SW480 (cell line): ENCODE measurements around the gene BIK.
A peak's percentile ranks its signal among the peaks of the same experiment; 100 is the strongest.
"Not testable (repeated sequence)": the region's sequence is repeated elsewhere in the genome, so short reads cannot be mapped to it uniquely, and the experiment has no call there.

Source experiments
- DNase-seq: peaks from one replicate; pipeline ENCODE4 v3.0.0-alpha.2; 2016; ENCODE audit warnings: low spot score

BIK gene

GRCh38 chr22:43104950-43105349, 5.6 kb upstream of the BIK start:
- DNase-seq, result not testable (repeated sequence)

GRCh38 chr22:43106302-43106701, 4.2 kb upstream of the BIK start:
- DNase-seq, result no peak

GRCh38 chr22:43109511-43109910, 1.0 kb upstream of the BIK start:
- no peak for DNase-seq

- no peak for DNase-seq
Observed at GRCh38 chr22:43109921-43110443, 568 bp upstream of the BIK start.

- DNase-seq, result peak; percentile 67
Observed at GRCh38 chr22:43110927-43111623, 525 bp downstream of the BIK start.

GRCh38 chr22:43113526-43114251, 3.1 kb downstream of the BIK start:
- no peak for DNase-seq

GRCh38 chr22:43114958-43115357, 4.4 kb downstream of the BIK start:
- DNase-seq, result no peak

GRCh38 chr22:43116932-43117331, 6.4 kb downstream of the BIK start:
- no peak for DNase-seq

GRCh38 chr22:43118024-43118849, 7.7 kb downstream of the BIK start:
- DNase-seq, result no peak

- no peak for DNase-seq
Observed at GRCh38 chr22:43118953-43119458, 8.5 kb downstream of the BIK start.

GRCh38 chr22:43126501-43127165, 16.1 kb downstream of the BIK start:
- peak; percentile 93 for DNase-seq

GRCh38 chr22:43127166-43127908, 16.8 kb downstream of the BIK start:
- DNase-seq, result peak; percentile 94

GRCh38 chr22:43128116-43128515, 17.6 kb downstream of the BIK start:
- DNase-seq, result no peak

GRCh38 chr22:43128928-43129424, 18.4 kb downstream of the BIK start:
- DNase-seq, result peak; percentile 77

GRCh38 chr22:43129426-43130425, 19.2 kb downstream of the BIK start:
- DNase-seq, result peak; percentile 62

GRCh38 chr22:43131773-43132501, 21.4 kb downstream of the BIK start:
- DNase-seq, result no peak

- no peak for DNase-seq
Observed at GRCh38 chr22:43133401-43133800, 22.9 kb downstream of the BIK start.

GRCh38 chr22:43134553-43134952, 24.0 kb downstream of the BIK start:
- no peak for DNase-seq

GRCh38 chr22:43135565-43135964, 25.0 kb downstream of the BIK start:
- DNase-seq, result no peak
